Loucy (cell line): Measurements from ENCODE around the gene EXD2.

Source experiments
- H2AFZ ChIP-seq: fragments of 200-600 bp; sonication (generic); 2 replicates; pipeline ENCODE4 v1.6.0; 2016; ENCODE audit warnings: antibody characterized with exemption, mild to moderate bottlenecking, low read length, moderate library complexity
- H3F3A ChIP-seq: fragments of 200-600 bp; 2 replicates; pipeline ENCODE4 v1.6.0; 2016; ENCODE audit warnings: antibody characterized with exemption, low read depth, mild to moderate bottlenecking
- H3K27me3 ChIP-seq: fragments of 200-600 bp; sonication (generic); 2 replicates; pipeline ENCODE4 v1.6.1; 2014; ENCODE audit warnings: low read length, mild to moderate bottlenecking; ENCODE audit not compliant: insufficient read depth, poor library complexity, severe bottlenecking
- H3K36me3 ChIP-seq: fragments of 200-600 bp; sonication (generic); 2 replicates; pipeline ENCODE4 v1.6.1; 2016; ENCODE audit warnings: low read length; ENCODE audit not compliant: insufficient read depth
- H3K4me1 ChIP-seq: fragments of 200-600 bp; sonication (generic); 2 replicates; pipeline ENCODE4 v1.5.1; 2014; ENCODE audit warnings: low read length, mild to moderate bottlenecking; ENCODE audit not compliant: insufficient read depth, poor library complexity, severe bottlenecking
- H3K4me2 ChIP-seq: fragments of 200-600 bp; sonication (generic); 2 replicates; pipeline ENCODE4 v1.6.0; 2014; ENCODE audit warnings: antibody characterized with exemption, low read length, low read depth, mild to moderate bottlenecking; ENCODE audit not compliant: poor library complexity, severe bottlenecking
- H3K4me3 ChIP-seq: fragments of 200-600 bp; sonication (generic); 2 replicates; pipeline ENCODE4 v1.5.1; 2014; ENCODE audit warnings: low read length, mild to moderate bottlenecking, mixed read lengths; ENCODE audit not compliant: poor library complexity, severe bottlenecking
- H3K79me2 ChIP-seq: fragments of 200-600 bp; sonication (generic); 2 replicates; pipeline ENCODE4 v1.6.1; 2014; ENCODE audit warnings: low read length; ENCODE audit not compliant: insufficient read depth
- H3K9ac ChIP-seq: fragments of 200-600 bp; sonication (generic); 2 replicates; pipeline ENCODE4 v1.6.0; 2014; ENCODE audit warnings: mild to moderate bottlenecking, low read depth, low read length, moderate library complexity; ENCODE audit not compliant: poor library complexity, severe bottlenecking
- H3K9me2 ChIP-seq: fragments of 200-600 bp; sonication (generic); replicated peaks from 2 replicates; pipeline ENCODE4 v1.6.1; 2016; ENCODE audit warnings: low read depth, low read length, mixed read lengths
- H3K9me3 ChIP-seq: fragments of 200-600 bp; sonication (generic); 2 replicates; pipeline ENCODE4 v1.6.1; 2014; ENCODE audit warnings: mild to moderate bottlenecking, antibody characterized with exemption, low read length, low read depth; ENCODE audit not compliant: insufficient read depth
- H4K20me1 ChIP-seq: fragments of 200-600 bp; sonication (generic); 2 replicates; pipeline ENCODE4 v1.6.0; 2014; ENCODE audit warnings: antibody characterized with exemption, low read length, mild to moderate bottlenecking; ENCODE audit not compliant: insufficient read depth, poor library complexity, severe bottlenecking
- CTCF ChIP-seq: fragments of 200-600 bp; sonication (generic); conservative IDR thresholded peaks from 2 replicates; pipeline ENCODE4 v1.5.1; 2014; ENCODE audit warnings: mild to moderate bottlenecking, antibody characterized with exemption, low read length
- EZH2phosphoT487 ChIP-seq: fragments of 200-600 bp; IDR thresholded peaks from 2 replicates; pipeline ENCODE4 v1.6.1; 2018; ENCODE audit warnings: antibody characterized with exemption, mild to moderate bottlenecking, moderate library complexity, borderline replicate concordance

The EXD2 gene

GRCh38 chr14:69263364-69263763 is 72.1 kb downstream of the EXD2 start:
- Histone ChIP-seq H3F3A (no peaks in the 10 kb centered on the region), H3K9me2 (no peaks in the 10 kb centered on the region), H3K27me3 (no peaks in the 10 kb centered on the region), H3K9ac (no peak overlapping the region), H4K20me1 (no peaks in the 10 kb centered on the region), H3K4me1 (no peaks in the 10 kb centered on the region), H3K4me2 (no peak overlapping the region), H3K79me2 (no peaks in the 10 kb centered on the region), H2AFZ (no peak overlapping the region), H3K36me3 (no peaks in the 10 kb centered on the region), H3K9me3 (no peaks in the 10 kb centered on the region), H3K4me3 (no peak overlapping the region)
- TF ChIP-seq CTCF (no peak), EZH2phosphoT487 (no peak)

GRCh38 chr14:69263771-69264170 is 72.5 kb downstream of the EXD2 start:
- Histone ChIP-seq H3K36me3 (no peaks in the 10 kb centered on the region), H3K27me3 (no peaks in the 10 kb centered on the region), H3K9me2 (no peaks in the 10 kb centered on the region), H3K4me2 (no peak overlapping the region), H2AFZ (no peak overlapping the region), H3K79me2 (no peaks in the 10 kb centered on the region), H3K4me3 (no peak overlapping the region), H3F3A (no peaks in the 10 kb centered on the region), H3K9ac (no peak overlapping the region), H3K9me3 (no peaks in the 10 kb centered on the region), H4K20me1 (no peaks in the 10 kb centered on the region), H3K4me1 (no peaks in the 10 kb centered on the region)
- no peak for TF ChIP-seq CTCF
- no peak for TF ChIP-seq EZH2phosphoT487

- Histone ChIP-seq H3K27me3 (no peaks in the 10 kb centered on the region), H2AFZ (no peak overlapping the region), H3K4me3 (no peak overlapping the region), H3K79me2 (no peaks in the 10 kb centered on the region), H3F3A (no peaks in the 10 kb centered on the region), H3K9me2 (no peaks in the 10 kb centered on the region), H3K9ac (no peak overlapping the region), H3K36me3 (no peaks in the 10 kb centered on the region), H3K9me3 (no peaks in the 10 kb centered on the region), H3K4me1 (no peaks in the 10 kb centered on the region), H4K20me1 (no peaks in the 10 kb centered on the region), H3K4me2 (no peak overlapping the region)
- TF ChIP-seq CTCF (no peak), EZH2phosphoT487 (no peak)
Observed at GRCh38 chr14:69266572-69267345, 75.5 kb downstream of the EXD2 start.
